Cardiac muscle cell (in vitro differentiated cells and primary cell): Measurements from ENCODE around the gene TMEM59L. TPM values are rescaled to one million over a fixed set of nuclear protein-coding genes. Genes with fewer than 3 reads are reported as not detected.

Source experiments
- DNase-seq, 2 donors: peaks; one replicate each; pipeline versions ENCODE4 v3.0.0 to v3.0.0-alpha.2; 2010 to 2017; ENCODE audit warnings: low read depth in 1 of 2, low spot score in 1 of 2
- H3K27ac ChIP-seq: fragments of 200-600 bp; sonication (generic); 2 replicates; pipeline ENCODE4 v1.5.1; 2016
- H3K27me3 ChIP-seq: fragments of 200-600 bp; sonication (generic); 2 replicates; pipeline ENCODE4 v1.6.0; 2016; ENCODE audit warnings: control low read depth
- H3K36me3 ChIP-seq: fragments of 200-600 bp; sonication (generic); 2 replicates; pipeline ENCODE4 v1.5.1; 2016; ENCODE audit warnings: control low read depth
- H3K4me1 ChIP-seq: fragments of 200-600 bp; sonication (generic); 2 replicates; pipeline ENCODE4 v1.8.1; 2017; ENCODE audit warnings: low read depth, mild to moderate bottlenecking, mixed run types
- H3K4me3 ChIP-seq: fragments of 200-600 bp; sonication (generic); 2 replicates; pipeline ENCODE4 v1.5.1; 2016; ENCODE audit warnings: mild to moderate bottlenecking
- H3K9me3 ChIP-seq: fragments of 200-600 bp; sonication (generic); 2 replicates; pipeline ENCODE4 v1.5.1; 2017; ENCODE audit warnings: low read depth, mild to moderate bottlenecking, control low read depth
- CTCF ChIP-seq: IDR thresholded peaks from 2 replicates; pipeline ENCODE4 v1.5.1; 2012; ENCODE audit warnings: low read depth, mild to moderate bottlenecking, low read length
- polyA plus RNA-seq: library from polyadenylated mRNA; unstranded; fragments of >200 nt; fragmentation: Nextera tagmentation; extraction: Ambion mirVana; gene quantifications from 2 replicates; pipeline ENCODE4 v1.2.1, GENCODE V29; 2016
- total RNA-seq: library from RNA; depleted of rRNA; stranded (reverse); fragments of >200 nt; gene quantifications from 2 replicates; pipeline ENCODE4 v1.2.3, GENCODE V29; 2016

The TMEM59L gene
- total and polyA plus RNA-seq, 2 experiments from 2014 or later, result 1.6 to 2.0 TPM

- no peak overlapping the region for H3K27ac ChIP-seq
- no peaks in the 10 kb centered on the region for H3K9me3 ChIP-seq
- no peak for DNase-seq
- H3K36me3 ChIP-seq, result no peaks in the 10 kb centered on the region
- H3K4me1 ChIP-seq, result no peaks in the 10 kb centered on the region
- no peaks in the 10 kb centered on the region for H3K27me3 ChIP-seq
- no peak for TF ChIP-seq CTCF
- no peak overlapping the region for H3K4me3 ChIP-seq
Observed at GRCh38 chr19:18587561-18587960, 25.1 kb upstream of the TMEM59L start.

- DNase-seq, result no peak
- Histone ChIP-seq H3K27ac (peak overlapping the region; percentile 84), H3K4me1 (no peaks in the 10 kb centered on the region), H3K27me3 (no peaks in the 10 kb centered on the region), H3K4me3 (peak overlapping the region; percentile 76), H3K36me3 (no peaks in the 10 kb centered on the region), H3K9me3 (no peaks in the 10 kb centered on the region)
- TF ChIP-seq CTCF, result no peak
Observed at GRCh38 chr19:18587962-18588610, 24.6 kb upstream of the TMEM59L start.

GRCh38 chr19:18588611-18589379 lies 23.9 kb upstream of the TMEM59L start, which contains the start of gene REX1BD:
TSS of gene REX1BD (plus strand) at chr19:18588798. CDS start at chr19:18588802, 4 bp downstream.
- peak; percentile 87 to 88 for DNase-seq
- peak; percentile 81 for TF ChIP-seq CTCF
- H3K27ac ChIP-seq, result peak within 1 kb of the TSS; percentile 84
- H3K4me3 ChIP-seq, result peak within 1 kb of the TSS; percentile 76
- H3K4me1 ChIP-seq, result no peaks in the 10 kb centered on the region
- no peaks in the 10 kb centered on the region for H3K9me3 ChIP-seq
- no peaks in the 10 kb centered on the region for H3K36me3 ChIP-seq
- H3K27me3 ChIP-seq, result peaks cover 3% of the 10 kb centered on the region

- no peaks in the 10 kb centered on the region for H3K4me1 ChIP-seq
- peak overlapping the region; percentile 84 for H3K27ac ChIP-seq
- peak; percentile 73 to 81 for DNase-seq
- no peaks in the 10 kb centered on the region for H3K9me3 ChIP-seq
- no peaks in the 10 kb centered on the region for H3K36me3 ChIP-seq
- TF ChIP-seq CTCF, result peak; percentile 29
- peaks cover 4% of the 10 kb centered on the region for H3K27me3 ChIP-seq
- peak overlapping the region; percentile 76 for H3K4me3 ChIP-seq
Observed at GRCh38 chr19:18589380-18590272, 23.0 kb upstream of the TMEM59L start.
